Measurements from ENCODE around the gene B3GALNT1. TPM values are rescaled to one million over a fixed set of nuclear protein-coding genes. Genes with fewer than 3 reads are reported as not detected.

The B3GALNT1 gene
- total RNA-seq, 1 donor from 2014 or later = 19.2 TPM

Other genes starting within 250 kb of the B3GALNT1 start
- 74.7 TPM for gene NMD3, start 116.0 kb upstream of the B3GALNT1 start, total RNA-seq